Peyer's patch (tissue), 4 donors: ENCODE results near the gene KRT16.

Experiments
- POLR2A ChIP-seq, 2 donors: fragments of 450-650 bp; IDR thresholded peaks; one replicate each; pipeline ENCODE4 v1.5.1; 2017; ENCODE audit warnings: antibody characterized with exemption in 2 of 2, mild to moderate bottlenecking in 2 of 2, moderate library complexity in 2 of 2
- TF ChIP-seq, protein P1 (sequence below), 6 experiments: fragments of 450-650 bp in 4 of 6; fragments of 200-600 bp in 2 of 6; sonication (generic) in 1 of 6; IDR thresholded peaks; one replicate each; pipeline ENCODE4 v1.5.1; 2017 to 2019; ENCODE audit warnings: antibody characterized with exemption in 6 of 6, mild to moderate bottlenecking in 3 of 6, moderate library complexity in 1 of 6

DNA sequence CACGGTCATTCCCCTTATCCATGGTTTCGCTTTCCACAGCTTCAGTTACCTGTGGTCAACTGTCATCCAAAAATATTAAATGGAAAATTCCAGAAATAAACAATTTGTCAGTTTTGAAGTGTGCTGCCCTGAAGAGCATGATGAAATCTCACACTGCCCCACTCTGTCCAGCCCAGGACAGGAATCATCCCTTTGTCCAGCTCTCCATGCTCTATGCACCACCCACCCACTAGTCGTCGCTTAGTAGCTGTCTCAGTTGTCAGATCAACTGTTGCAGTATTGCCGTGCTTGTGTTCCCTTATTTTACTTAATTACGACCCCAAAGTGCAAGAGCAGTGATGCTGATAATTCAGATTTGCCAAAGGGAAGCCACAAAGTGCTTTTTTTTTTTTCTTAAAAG, 51.0 kb downstream of the KRT16 start:
- TF ChIP-seq POLR2A (IDR thresholded peaks at IDR 0.05): no peak
- TF ChIP-seq, protein P1, sequence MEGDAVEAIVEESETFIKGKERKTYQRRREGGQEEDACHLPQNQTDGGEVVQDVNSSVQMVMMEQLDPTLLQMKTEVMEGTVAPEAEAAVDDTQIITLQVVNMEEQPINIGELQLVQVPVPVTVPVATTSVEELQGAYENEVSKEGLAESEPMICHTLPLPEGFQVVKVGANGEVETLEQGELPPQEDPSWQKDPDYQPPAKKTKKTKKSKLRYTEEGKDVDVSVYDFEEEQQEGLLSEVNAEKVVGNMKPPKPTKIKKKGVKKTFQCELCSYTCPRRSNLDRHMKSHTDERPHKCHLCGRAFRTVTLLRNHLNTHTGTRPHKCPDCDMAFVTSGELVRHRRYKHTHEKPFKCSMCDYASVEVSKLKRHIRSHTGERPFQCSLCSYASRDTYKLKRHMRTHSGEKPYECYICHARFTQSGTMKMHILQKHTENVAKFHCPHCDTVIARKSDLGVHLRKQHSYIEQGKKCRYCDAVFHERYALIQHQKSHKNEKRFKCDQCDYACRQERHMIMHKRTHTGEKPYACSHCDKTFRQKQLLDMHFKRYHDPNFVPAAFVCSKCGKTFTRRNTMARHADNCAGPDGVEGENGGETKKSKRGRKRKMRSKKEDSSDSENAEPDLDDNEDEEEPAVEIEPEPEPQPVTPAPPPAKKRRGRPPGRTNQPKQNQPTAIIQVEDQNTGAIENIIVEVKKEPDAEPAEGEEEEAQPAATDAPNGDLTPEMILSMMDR (IDR thresholded peaks at IDR 0.05): no peak
